Epithelial cell of prostate (primary cell): Measurements from ENCODE around the gene SDK1.

Experiments used
- DNase-seq: peaks from one replicate; pipeline ENCODE4 v3.0.0-alpha.2; 2011; ENCODE audit warnings: low read depth, low spot score
- H3K27ac ChIP-seq: fragments of 450-650 bp; 2 replicates; pipeline ENCODE4 v1.5.1; 2017; ENCODE audit warnings: mild to moderate bottlenecking

Gene SDK1

GRCh38 chr7:4170997-4171786, 870.1 kb downstream of the SDK1 start:
- no peak overlapping the region for H3K27ac ChIP-seq
- DNase-seq = no peak

- no peak overlapping the region for H3K27ac ChIP-seq
- DNase-seq = no peak
Observed at GRCh38 chr7:4172883-4173282, 871.8 kb downstream of the SDK1 start.

GRCh38 chr7:4173615-4174014, 872.6 kb downstream of the SDK1 start:
- H3K27ac ChIP-seq = no peak overlapping the region
- DNase-seq = no peak

GRCh38 chr7:4174016-4174415, 873.0 kb downstream of the SDK1 start:
- no peak for DNase-seq
- H3K27ac ChIP-seq = no peak overlapping the region

GRCh38 chr7:4174451-4174850, 873.4 kb downstream of the SDK1 start:
- DNase-seq = no peak
- H3K27ac ChIP-seq = no peak overlapping the region

- no peak overlapping the region for H3K27ac ChIP-seq
- DNase-seq = no peak
Observed at GRCh38 chr7:4174884-4175283, 873.8 kb downstream of the SDK1 start.

- no peak overlapping the region for H3K27ac ChIP-seq
Observed at GRCh38 chr7:4175346-4175973, 874.4 kb downstream of the SDK1 start.

GRCh38 chr7:4177001-4177400, 875.9 kb downstream of the SDK1 start:
- DNase-seq = no peak
- H3K27ac ChIP-seq = no peak overlapping the region

More at GRCh38 chr7:4175346-4175973, 874.4 kb downstream of the SDK1 start:
- DNase-seq = no peak

- DNase-seq = no peak
- no peak overlapping the region for H3K27ac ChIP-seq
Observed at GRCh38 chr7:4178416-4178815, 877.4 kb downstream of the SDK1 start.

- DNase-seq = no peak
Observed at GRCh38 chr7:4178916-4179687, 878.0 kb downstream of the SDK1 start.

GRCh38 chr7:4179688-4180380, 878.8 kb downstream of the SDK1 start:
- H3K27ac ChIP-seq = no peak overlapping the region
- no peak for DNase-seq

More at GRCh38 chr7:4178916-4179687, 878.0 kb downstream of the SDK1 start:
- H3K27ac ChIP-seq = no peak overlapping the region

GRCh38 chr7:4181446-4181845, 880.4 kb downstream of the SDK1 start:
- H3K27ac ChIP-seq = no peak overlapping the region
- DNase-seq = no peak

- no peak for DNase-seq
- no peak overlapping the region for H3K27ac ChIP-seq
Observed at GRCh38 chr7:4182605-4183300, 881.7 kb downstream of the SDK1 start.

- no peak for DNase-seq
- H3K27ac ChIP-seq = no peak overlapping the region
Observed at GRCh38 chr7:4184653-4185052, 883.6 kb downstream of the SDK1 start.

GRCh38 chr7:4185136-4185535, 884.1 kb downstream of the SDK1 start:
- DNase-seq = no peak
- no peak overlapping the region for H3K27ac ChIP-seq

- H3K27ac ChIP-seq = no peak overlapping the region
- no peak for DNase-seq
Observed at GRCh38 chr7:4185721-4186512, 884.9 kb downstream of the SDK1 start.

- no peak overlapping the region for H3K27ac ChIP-seq
- DNase-seq = no peak
Observed at GRCh38 chr7:4186513-4186780, 885.4 kb downstream of the SDK1 start.

- peak overlapping the region; percentile 49 for H3K27ac ChIP-seq
- DNase-seq = no peak
Observed at GRCh38 chr7:4188651-4189050, 887.6 kb downstream of the SDK1 start.

GRCh38 chr7:4189131-4189570, 888.1 kb downstream of the SDK1 start:
- H3K27ac ChIP-seq = peak overlapping the region; percentile 49
- DNase-seq = peak; percentile 83
